ENCODE results near the gene PARD3B. TPM values are rescaled to one million over a fixed set of nuclear protein-coding genes. Genes with fewer than 3 reads are reported as not detected.

PARD3B gene
- total and polyA plus RNA-seq, 7 donors, result 3.2 to 64.0 (median 42.5) TPM

DNA sequence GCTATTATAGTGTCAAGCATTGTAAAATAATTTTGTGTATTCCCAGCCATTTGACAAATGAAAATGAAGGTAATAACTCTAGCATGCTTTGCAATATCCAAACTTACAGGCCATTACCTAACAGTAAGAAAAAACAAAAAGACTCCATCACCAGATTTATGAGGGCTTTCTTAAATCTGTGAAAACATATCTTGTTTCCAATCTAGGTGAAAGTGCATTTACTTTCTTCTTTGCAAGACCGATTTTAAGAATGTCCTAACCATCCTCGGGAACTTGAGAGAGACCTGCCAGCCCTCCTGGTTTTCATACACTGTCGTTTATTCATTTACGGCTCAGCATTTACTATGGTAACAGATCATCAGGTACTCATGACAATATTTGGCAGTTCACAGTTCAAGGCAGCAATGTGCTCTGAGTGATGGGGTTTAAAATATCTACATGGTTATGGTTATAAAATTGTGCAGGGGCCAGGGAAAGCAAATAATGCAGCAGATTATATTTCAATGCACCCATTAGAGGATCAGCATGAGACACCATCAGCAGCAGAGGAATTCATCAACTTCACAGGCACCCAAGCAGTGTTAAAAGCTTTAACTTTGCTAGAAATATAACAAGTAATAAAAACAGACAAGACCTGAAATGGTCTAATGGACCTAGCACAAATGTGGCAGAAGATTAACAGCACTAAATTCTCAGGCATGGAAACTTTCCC is 34.4 kb upstream of the PARD3B start:
- no peaks in the 10 kb centered on the region for H3K36me3 ChIP-seq
- peaks cover 0 to 11% (median 3%) of the 10 kb centered on the region in 4 donors for H3K4me1 ChIP-seq
- 31 to 59% methylated on average over 4 of the region's 4 CpGs for WGBS, 2 donors
- no peak overlapping the region for H3K4me3 ChIP-seq
- TF ChIP-seq POLR2AphosphoS5 (IDR thresholded peaks at IDR 0.05) (peak in 1 of 4 donors; percentile 42), EP300 (IDR thresholded peaks at IDR 0.05) (no peak)
- no peak for DNase-seq
- intact Hi-C loops (cut with DNase I), result no loop called here
- H3K9me3 ChIP-seq, result no peaks in the 10 kb centered on the region
- peak overlapping the region in 2 of 4 donors; percentile 1 to 28 for H3K27ac ChIP-seq
- H3K27me3 ChIP-seq, result no peaks in the 10 kb centered on the region

- no peak overlapping the region for H3K4me3 ChIP-seq
- no peaks in the 10 kb centered on the region for H3K27me3 ChIP-seq
- WGBS, 2 donors, result 94 to 95% methylated on average over 2 of the region's 2 CpGs
- no peak overlapping the region for H3K27ac ChIP-seq
- TF ChIP-seq POLR2AphosphoS5 (IDR thresholded peaks at IDR 0.05), result no peak
- TF ChIP-seq EP300 (IDR thresholded peaks at IDR 0.05), result no peak
- TF ChIP-seq CTCF (IDR thresholded peaks at IDR 0.05), result no peak
- intact Hi-C loops (cut with DNase I), result no loop called here
- H3K9me3 ChIP-seq, result no peaks in the 10 kb centered on the region
- no peaks in the 10 kb centered on the region for H3K36me3 ChIP-seq
- peaks cover 0 to 10% (median 3%) of the 10 kb centered on the region in 4 donors for H3K4me1 ChIP-seq
- no peak for DNase-seq
These were observed 30.8 kb upstream of the PARD3B start for GRCh38 chr2:204514439-204514838.

- Histone ChIP-seq H3K27me3 (no peaks in the 10 kb centered on the region), H3K9me3 (no peaks in the 10 kb centered on the region), H3K4me3 (no peak overlapping the region), H3K4me1 (peaks cover 0 to 10% (median 3%) of the 10 kb centered on the region in 4 donors), H3K36me3 (no peaks in the 10 kb centered on the region), H3K27ac (no peak overlapping the region)
- no peak for TF ChIP-seq POLR2AphosphoS5 (IDR thresholded peaks at IDR 0.05)
- TF ChIP-seq EP300 (IDR thresholded peaks at IDR 0.05), result no peak
- no peak for TF ChIP-seq POLR2A (IDR thresholded peaks at IDR 0.05)
- TF ChIP-seq CTCF (IDR thresholded peaks at IDR 0.05), result no peak
- WGBS, 2 donors, result 87 to 88% methylated on average over 3 of the region's 3 CpGs
- intact Hi-C loops (cut with DNase I), result no loop called here
- DNase-seq, result no peak
These were observed 29.9 kb upstream of the PARD3B start for GRCh38 chr2:204515416-204515815.

GRCh38 chr2:204517154-204517553 is 28.1 kb upstream of the PARD3B start:
- H3K4me3 ChIP-seq, result no peak overlapping the region
- DNase-seq, result no peak
- 96 to 97% methylated on average over 5 of the region's 5 CpGs for WGBS, 2 donors
- H3K27ac ChIP-seq, result no peak overlapping the region
- H3K9me3 ChIP-seq, result no peaks in the 10 kb centered on the region
- intact Hi-C loops (cut with DNase I), result no loop called here
- no peaks in the 10 kb centered on the region for H3K27me3 ChIP-seq
- no peaks in the 10 kb centered on the region for H3K4me1 ChIP-seq
- no peaks in the 10 kb centered on the region for H3K36me3 ChIP-seq
- TF ChIP-seq CTCF (IDR thresholded peaks at IDR 0.05) (no peak), EP300 (IDR thresholded peaks at IDR 0.05) (no peak), POLR2AphosphoS5 (IDR thresholded peaks at IDR 0.05) (no peak), POLR2A (IDR thresholded peaks at IDR 0.05) (no peak)

GRCh38 chr2:204529795-204530463 is 15.3 kb upstream of the PARD3B start:
- intact Hi-C loops (cut with DNase I), result no loop called here
- H3K27ac ChIP-seq, result no peak overlapping the region
- no peaks in the 10 kb centered on the region for H3K9me3 ChIP-seq
- H3K4me3 ChIP-seq, result no peak overlapping the region
- TF ChIP-seq POLR2AphosphoS5 (IDR thresholded peaks at IDR 0.05) (no peak), CTCF (IDR thresholded peaks at IDR 0.05) (no peak), EP300 (IDR thresholded peaks at IDR 0.05) (no peak), POLR2A (IDR thresholded peaks at IDR 0.05) (no peak)
- H3K4me1 ChIP-seq, result peaks cover 0 to 9% (median 4%) of the 10 kb centered on the region in 4 donors
- H3K27me3 ChIP-seq, result no peaks in the 10 kb centered on the region
- 14 to 56% methylated on average over 6 of the region's 6 CpGs for WGBS, 2 donors
- no peak for DNase-seq
- H3K36me3 ChIP-seq, result no peaks in the 10 kb centered on the region

All from sigmoid colon (tissue), 7 donors.